ENCODE measurements around the gene EPHB6. TPM values are rescaled to one million over a fixed set of nuclear protein-coding genes. Genes with fewer than 3 reads are reported as not detected.

EPHB6 gene
- total RNA-seq, 1 donor from 2014 or later, result 3.8 TPM

GRCh38 chr7:142905759-142906158 is 50.9 kb downstream of the EPHB6 start:
- DNase-seq (ENCODE audit: low spot score), result no peak
- Mint-ChIP-seq H3K9me3 (ENCODE audit: unreplicated experiment) (no peaks in the 10 kb centered on the region), H3K4me1 (ENCODE audit: unreplicated experiment) (no peaks in the 10 kb centered on the region), H3K4me3 (ENCODE audit: unreplicated experiment) (no peak overlapping the region), H3K27ac (ENCODE audit: unreplicated experiment) (no peak overlapping the region), H3K36me3 (ENCODE audit: low read depth, unreplicated experiment) (no peaks in the 10 kb centered on the region), H3K27me3 (ENCODE audit: unreplicated experiment) (peaks cover 2% of the 10 kb centered on the region)
- TF ChIP-seq, protein P1, sequence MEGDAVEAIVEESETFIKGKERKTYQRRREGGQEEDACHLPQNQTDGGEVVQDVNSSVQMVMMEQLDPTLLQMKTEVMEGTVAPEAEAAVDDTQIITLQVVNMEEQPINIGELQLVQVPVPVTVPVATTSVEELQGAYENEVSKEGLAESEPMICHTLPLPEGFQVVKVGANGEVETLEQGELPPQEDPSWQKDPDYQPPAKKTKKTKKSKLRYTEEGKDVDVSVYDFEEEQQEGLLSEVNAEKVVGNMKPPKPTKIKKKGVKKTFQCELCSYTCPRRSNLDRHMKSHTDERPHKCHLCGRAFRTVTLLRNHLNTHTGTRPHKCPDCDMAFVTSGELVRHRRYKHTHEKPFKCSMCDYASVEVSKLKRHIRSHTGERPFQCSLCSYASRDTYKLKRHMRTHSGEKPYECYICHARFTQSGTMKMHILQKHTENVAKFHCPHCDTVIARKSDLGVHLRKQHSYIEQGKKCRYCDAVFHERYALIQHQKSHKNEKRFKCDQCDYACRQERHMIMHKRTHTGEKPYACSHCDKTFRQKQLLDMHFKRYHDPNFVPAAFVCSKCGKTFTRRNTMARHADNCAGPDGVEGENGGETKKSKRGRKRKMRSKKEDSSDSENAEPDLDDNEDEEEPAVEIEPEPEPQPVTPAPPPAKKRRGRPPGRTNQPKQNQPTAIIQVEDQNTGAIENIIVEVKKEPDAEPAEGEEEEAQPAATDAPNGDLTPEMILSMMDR (IDR thresholded peaks at IDR 0.05; ENCODE audit: unreplicated experiment), result no peak

DNA sequence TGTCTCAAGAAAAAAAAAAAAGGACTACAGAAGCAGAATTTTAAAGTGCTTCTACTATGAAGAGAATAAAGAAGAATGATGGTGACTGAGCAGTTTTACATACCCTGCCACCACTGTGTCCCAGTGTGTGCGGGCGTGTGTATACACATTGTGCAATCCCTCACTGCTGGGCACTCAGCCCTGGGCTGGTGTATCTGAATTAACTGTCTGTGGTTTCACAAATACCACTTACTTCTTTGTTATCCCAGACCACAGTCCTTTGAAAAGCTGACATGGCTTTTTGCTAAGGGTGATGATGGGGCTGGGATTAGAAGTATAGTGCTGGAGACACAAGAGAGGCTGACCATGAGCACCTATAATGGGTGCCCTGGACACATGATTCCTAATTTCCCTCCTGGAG is 51.8 kb downstream of the EPHB6 start:
- TF ChIP-seq, protein P1 (IDR thresholded peaks at IDR 0.05; ENCODE audit: unreplicated experiment), result no peak
- Mint-ChIP-seq H3K27me3 (ENCODE audit: unreplicated experiment) (no peaks in the 10 kb centered on the region), H3K4me1 (ENCODE audit: unreplicated experiment) (no peaks in the 10 kb centered on the region), H3K27ac (ENCODE audit: unreplicated experiment) (no peak overlapping the region), H3K4me3 (ENCODE audit: unreplicated experiment) (no peak overlapping the region), H3K36me3 (ENCODE audit: low read depth, unreplicated experiment) (no peaks in the 10 kb centered on the region), H3K9me3 (ENCODE audit: unreplicated experiment) (no peaks in the 10 kb centered on the region)
- no peak for DNase-seq (ENCODE audit: low spot score)

DNA sequence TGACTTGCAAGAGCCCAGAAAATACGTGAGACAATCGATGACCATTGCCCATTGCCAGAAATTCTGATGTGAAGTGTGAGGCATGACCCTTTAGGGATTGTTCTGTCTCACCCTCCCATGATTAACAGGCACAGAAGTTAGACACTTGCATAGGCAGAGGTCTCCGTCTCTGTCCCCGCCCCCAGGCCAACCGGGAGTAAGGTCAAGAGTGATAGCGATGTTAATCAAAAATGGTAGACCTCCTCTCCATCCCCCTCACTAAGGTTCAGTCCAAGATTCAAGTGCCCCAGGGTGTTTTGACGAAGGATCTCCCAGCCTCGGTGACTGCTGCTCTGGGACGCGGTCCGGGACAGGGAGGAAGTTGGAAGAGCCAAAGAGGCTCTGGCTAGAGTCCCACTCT is 53.4 kb downstream of the EPHB6 start:
- no peak for DNase-seq (ENCODE audit: low spot score)
- Mint-ChIP-seq H3K4me3 (ENCODE audit: unreplicated experiment) (no peak overlapping the region), H3K27ac (ENCODE audit: unreplicated experiment) (no peak overlapping the region), H3K9me3 (ENCODE audit: unreplicated experiment) (no peaks in the 10 kb centered on the region), H3K36me3 (ENCODE audit: low read depth, unreplicated experiment) (no peaks in the 10 kb centered on the region), H3K4me1 (ENCODE audit: unreplicated experiment) (peaks cover 6% of the 10 kb centered on the region), H3K27me3 (ENCODE audit: unreplicated experiment) (no peaks in the 10 kb centered on the region)
- TF ChIP-seq, protein P1 (IDR thresholded peaks at IDR 0.05; ENCODE audit: unreplicated experiment), result no peak

GRCh38 chr7:142908921-142909890 is 54.3 kb downstream of the EPHB6 start:
- H3K36me3 Mint-ChIP-seq (ENCODE audit: low read depth, unreplicated experiment), result no peaks in the 10 kb centered on the region
- peaks cover 15% of the 10 kb centered on the region for H3K4me1 Mint-ChIP-seq (ENCODE audit: unreplicated experiment)
- TF ChIP-seq, protein P1 (IDR thresholded peaks at IDR 0.05; ENCODE audit: unreplicated experiment), result no peak
- H3K27me3 Mint-ChIP-seq (ENCODE audit: unreplicated experiment), result peaks cover 3% of the 10 kb centered on the region
- H3K9me3 Mint-ChIP-seq (ENCODE audit: unreplicated experiment), result no peaks in the 10 kb centered on the region
- H3K4me3 Mint-ChIP-seq (ENCODE audit: unreplicated experiment), result no peak overlapping the region
- H3K27ac Mint-ChIP-seq (ENCODE audit: unreplicated experiment), result no peak overlapping the region
- peak; percentile 12 for DNase-seq (ENCODE audit: low spot score)

- H3K27me3 Mint-ChIP-seq (ENCODE audit: unreplicated experiment), result peaks cover 7% of the 10 kb centered on the region
- no peaks in the 10 kb centered on the region for H3K9me3 Mint-ChIP-seq (ENCODE audit: unreplicated experiment)
- H3K4me3 Mint-ChIP-seq (ENCODE audit: unreplicated experiment), result no peak overlapping the region
- H3K36me3 Mint-ChIP-seq (ENCODE audit: low read depth, unreplicated experiment), result no peaks in the 10 kb centered on the region
- H3K4me1 Mint-ChIP-seq (ENCODE audit: unreplicated experiment), result peaks cover 23% of the 10 kb centered on the region
- H3K27ac Mint-ChIP-seq (ENCODE audit: unreplicated experiment), result no peak overlapping the region
- DNase-seq (ENCODE audit: low spot score), result no peak
- TF ChIP-seq, protein P1 (IDR thresholded peaks at IDR 0.05; ENCODE audit: unreplicated experiment), result no peak
Measured at GRCh38 chr7:142910031-142910433, 55.2 kb downstream of the EPHB6 start.
